ACC112 (cell line): ENCODE measurements around the gene NRF1.

Source experiments
- H2AFZ ChIP-seq: fragments of 200-600 bp; sonication (generic); one replicate; pipeline ENCODE4 v1.6.0; 2017; ENCODE audit warnings: antibody characterized with exemption, low read length; ENCODE audit not compliant: unreplicated experiment
- H3K27ac ChIP-seq: fragments of 200-600 bp; sonication (generic); 2 replicates; pipeline ENCODE4 v1.5.1; 2014; ENCODE audit warnings: low read depth, mild to moderate bottlenecking, antibody characterized with exemption, low read length, moderate library complexity
- H3K27me3 ChIP-seq: fragments of 200-600 bp; sonication (generic); 2 replicates; pipeline ENCODE4 v1.6.1; 2014; ENCODE audit warnings: mild to moderate bottlenecking, antibody characterized with exemption, low read length, moderate library complexity, mixed read lengths; ENCODE audit not compliant: insufficient read depth
- H3K36me3 ChIP-seq: fragments of 200-600 bp; sonication (generic); 2 replicates; pipeline ENCODE4 v1.6.1; 2016; ENCODE audit warnings: mild to moderate bottlenecking, antibody characterized with exemption, low read length, moderate library complexity, mixed read lengths; ENCODE audit not compliant: insufficient read depth
- H3K4me1 ChIP-seq: fragments of 200-600 bp; sonication (generic); one replicate; pipeline ENCODE4 v1.6.1; 2016; ENCODE audit warnings: low read length, mixed read lengths; ENCODE audit not compliant: insufficient read depth, unreplicated experiment, control insufficient read depth
- H3K4me3 ChIP-seq: fragments of 200-600 bp; sonication (generic); 2 replicates; pipeline ENCODE4 v1.5.1; 2014; ENCODE audit warnings: mild to moderate bottlenecking, low read depth, low read length
- H3K79me2 ChIP-seq: fragments of 200-600 bp; sonication (generic); one replicate; pipeline ENCODE4 v1.6.0; 2016; ENCODE audit warnings: low read length; ENCODE audit not compliant: control insufficient read depth, unreplicated experiment, insufficient read depth

NRF1 gene

GRCh38 chr7:129707910-129708499, 96.5 kb downstream of the NRF1 start:
- H3K27me3 ChIP-seq: no peaks in the 10 kb centered on the region
- no peak overlapping the region for H3K4me3 ChIP-seq
- no peak overlapping the region for H2AFZ ChIP-seq
- H3K4me1 ChIP-seq: no peaks in the 10 kb centered on the region
- peaks cover 8% of the 10 kb centered on the region for H3K36me3 ChIP-seq
- no peaks in the 10 kb centered on the region for H3K79me2 ChIP-seq
- H3K27ac ChIP-seq: no peak overlapping the region

- H3K79me2 ChIP-seq: no peaks in the 10 kb centered on the region
- H2AFZ ChIP-seq: no peak overlapping the region
- H3K27ac ChIP-seq: no peak overlapping the region
- H3K36me3 ChIP-seq: peaks cover 16% of the 10 kb centered on the region
- no peak overlapping the region for H3K4me3 ChIP-seq
- no peaks in the 10 kb centered on the region for H3K27me3 ChIP-seq
- no peaks in the 10 kb centered on the region for H3K4me1 ChIP-seq
Measured at GRCh38 chr7:129713544-129713943, 102.0 kb downstream of the NRF1 start.

GRCh38 chr7:129714514-129715063, 103.1 kb downstream of the NRF1 start:
- no peaks in the 10 kb centered on the region for H3K79me2 ChIP-seq
- H3K4me3 ChIP-seq: no peak overlapping the region
- no peak overlapping the region for H2AFZ ChIP-seq
- H3K27me3 ChIP-seq: no peaks in the 10 kb centered on the region
- H3K36me3 ChIP-seq: peaks cover 16% of the 10 kb centered on the region
- H3K27ac ChIP-seq: no peak overlapping the region
- no peaks in the 10 kb centered on the region for H3K4me1 ChIP-seq

GRCh38 chr7:129719980-129720732, 108.6 kb downstream of the NRF1 start:
- Histone ChIP-seq H3K4me1 (no peaks in the 10 kb centered on the region), H3K27me3 (no peaks in the 10 kb centered on the region), H3K27ac (no peak overlapping the region), H3K4me3 (no peak overlapping the region), H2AFZ (no peak overlapping the region), H3K79me2 (no peaks in the 10 kb centered on the region), H3K36me3 (peaks cover 20% of the 10 kb centered on the region)

- Histone ChIP-seq H2AFZ (no peak overlapping the region), H3K36me3 (peaks cover 20% of the 10 kb centered on the region), H3K27me3 (no peaks in the 10 kb centered on the region), H3K4me3 (no peak overlapping the region), H3K79me2 (no peaks in the 10 kb centered on the region), H3K27ac (no peak overlapping the region), H3K4me1 (no peaks in the 10 kb centered on the region)
Measured at GRCh38 chr7:129721068-129721467, 109.5 kb downstream of the NRF1 start.

- H3K36me3 ChIP-seq: peaks cover 15% of the 10 kb centered on the region
Measured at GRCh38 chr7:129723679-129724078, 112.2 kb downstream of the NRF1 start.

GRCh38 chr7:129724796-129725195, 113.3 kb downstream of the NRF1 start:
- no peaks in the 10 kb centered on the region for H3K27me3 ChIP-seq
- no peaks in the 10 kb centered on the region for H3K79me2 ChIP-seq
- H3K4me1 ChIP-seq: no peaks in the 10 kb centered on the region
- H3K36me3 ChIP-seq: peaks cover 15% of the 10 kb centered on the region
- no peak overlapping the region for H3K27ac ChIP-seq
- H3K4me3 ChIP-seq: no peak overlapping the region
- H2AFZ ChIP-seq: no peak overlapping the region

More at GRCh38 chr7:129723679-129724078, 112.2 kb downstream of the NRF1 start:
- H3K4me1 ChIP-seq: no peaks in the 10 kb centered on the region
- no peak overlapping the region for H3K4me3 ChIP-seq
- H2AFZ ChIP-seq: no peak overlapping the region
- H3K27me3 ChIP-seq: no peaks in the 10 kb centered on the region
- H3K27ac ChIP-seq: no peak overlapping the region
- no peaks in the 10 kb centered on the region for H3K79me2 ChIP-seq

- H3K27ac ChIP-seq: no peak overlapping the region
- no peaks in the 10 kb centered on the region for H3K4me1 ChIP-seq
- peaks cover 9% of the 10 kb centered on the region for H3K36me3 ChIP-seq
Measured at GRCh38 chr7:129728875-129729467, 117.5 kb downstream of the NRF1 start.

GRCh38 chr7:129729511-129729910, 118.0 kb downstream of the NRF1 start:
- H3K4me3 ChIP-seq: no peak overlapping the region
- no peaks in the 10 kb centered on the region for H3K79me2 ChIP-seq
- H3K36me3 ChIP-seq: peaks cover 4% of the 10 kb centered on the region
- H3K27me3 ChIP-seq: no peaks in the 10 kb centered on the region
- no peak overlapping the region for H2AFZ ChIP-seq
- no peaks in the 10 kb centered on the region for H3K4me1 ChIP-seq
- H3K27ac ChIP-seq: no peak overlapping the region

More at GRCh38 chr7:129728875-129729467, 117.5 kb downstream of the NRF1 start:
- Histone ChIP-seq H2AFZ (no peak overlapping the region), H3K27me3 (no peaks in the 10 kb centered on the region), H3K79me2 (no peaks in the 10 kb centered on the region), H3K4me3 (no peak overlapping the region)

- no peaks in the 10 kb centered on the region for H3K4me1 ChIP-seq
- no peaks in the 10 kb centered on the region for H3K27me3 ChIP-seq
- no peak overlapping the region for H3K27ac ChIP-seq
- H2AFZ ChIP-seq: no peak overlapping the region
- no peak overlapping the region for H3K4me3 ChIP-seq
- peaks cover 3% of the 10 kb centered on the region; the same call in 1 of the 2 replicates for H3K36me3 ChIP-seq
- no peaks in the 10 kb centered on the region for H3K79me2 ChIP-seq
Measured at GRCh38 chr7:129730159-129730558, 118.6 kb downstream of the NRF1 start.
